H9 (cell line): ENCODE measurements around the gene MADCAM1. TPM values are rescaled to one million over a fixed set of nuclear protein-coding genes. Genes with fewer than 3 reads are reported as not detected.

ENCODE experiments used
- DNase-seq: peaks from one replicate; pipeline ENCODE4 v3.0.0-alpha.2; 2017
- H2AFZ ChIP-seq: one replicate; pipeline ENCODE4 v1.6.1; 2013; ENCODE audit warnings: mild to moderate bottlenecking, low read length, control low read depth, moderate library complexity
- H2AK5ac ChIP-seq: 2 replicates; pipeline ENCODE4 v1.6.1; 2013; ENCODE audit warnings: low read length, control low read depth, mixed read lengths; ENCODE audit not compliant: insufficient read length
- H2BK120ac ChIP-seq: one replicate; pipeline ENCODE4 v1.6.1; 2013; ENCODE audit warnings: low read depth, mild to moderate bottlenecking, low read length, control low read depth, inconsistent platforms; ENCODE audit not compliant: poor library complexity, severe bottlenecking
- H2BK12ac ChIP-seq: 2 replicates; pipeline ENCODE4 v1.6.1; 2013; ENCODE audit warnings: low read length, control low read depth, mixed read lengths, low read depth; ENCODE audit not compliant: insufficient read length
- H2BK15ac ChIP-seq: 2 replicates; pipeline ENCODE4 v1.6.1; 2013; ENCODE audit warnings: low read depth, low read length, control low read depth
- H2BK20ac ChIP-seq: one replicate; pipeline ENCODE4 v1.6.1; 2013; ENCODE audit warnings: low read depth, mild to moderate bottlenecking, low read length, control low read depth, inconsistent platforms; ENCODE audit not compliant: poor library complexity, severe bottlenecking
- H2BK5ac ChIP-seq: 2 replicates; pipeline ENCODE4 v1.6.1; 2013; ENCODE audit warnings: low read length, control low read depth, mixed read lengths; ENCODE audit not compliant: insufficient read length
- H3K14ac ChIP-seq: 2 replicates; pipeline ENCODE4 v1.6.1; 2013; ENCODE audit warnings: low read length, control low read depth; ENCODE audit not compliant: insufficient read depth
- H3K18ac ChIP-seq: 2 replicates; pipeline ENCODE4 v1.6.1; 2013; ENCODE audit warnings: low read depth, mild to moderate bottlenecking, mixed read lengths, low read length, control low read depth; ENCODE audit not compliant: insufficient read length
- H3K23ac ChIP-seq: 2 replicates; pipeline ENCODE4 v1.6.1; 2013; ENCODE audit warnings: low read length, control low read depth, mixed read lengths, low read depth; ENCODE audit not compliant: insufficient read length
- H3K23me2 ChIP-seq: 2 replicates; pipeline ENCODE4 v1.6.1; 2013; ENCODE audit warnings: low read depth, mild to moderate bottlenecking, mixed read lengths, low read length, control low read depth; ENCODE audit not compliant: insufficient read length, poor library complexity, severe bottlenecking
- H3K27ac ChIP-seq: 2 replicates; pipeline ENCODE4 v1.5.1; 2013; ENCODE audit warnings: low read length, control low read depth, mixed read lengths, low read depth; ENCODE audit not compliant: insufficient read length
- H3K27me3 ChIP-seq: 2 replicates; pipeline ENCODE4 v1.6.1; 2013; ENCODE audit warnings: low read length, control low read depth, inconsistent platforms; ENCODE audit not compliant: insufficient read depth
- H3K4ac ChIP-seq: 2 replicates; pipeline ENCODE4 v1.6.1; 2013; ENCODE audit warnings: low read depth, mild to moderate bottlenecking, control low read depth, inconsistent platforms, low read length, moderate library complexity
- H3K4me1 ChIP-seq: 2 replicates; pipeline ENCODE4 v1.6.1; 2013; ENCODE audit warnings: low read length, control low read depth, inconsistent platforms; ENCODE audit not compliant: insufficient read depth
- H3K4me2 ChIP-seq: 2 replicates; pipeline ENCODE4 v1.6.1; 2013; ENCODE audit warnings: low read length, control low read depth, mixed read lengths; ENCODE audit not compliant: insufficient read length, insufficient read depth
- H3K56ac ChIP-seq: 2 replicates; pipeline ENCODE4 v1.6.1; 2013; ENCODE audit warnings: low read depth, mild to moderate bottlenecking, mixed read lengths, low read length, control low read depth; ENCODE audit not compliant: insufficient read length
- H3K79me1 ChIP-seq: 2 replicates; pipeline ENCODE4 v1.6.1; 2013; ENCODE audit warnings: low read depth, mild to moderate bottlenecking, moderate library complexity, low read length, control low read depth, inconsistent platforms; ENCODE audit not compliant: insufficient read depth, poor library complexity, severe bottlenecking
- H3K79me2 ChIP-seq: 2 replicates; pipeline ENCODE4 v1.6.1; 2013; ENCODE audit warnings: low read length, control low read depth, inconsistent platforms; ENCODE audit not compliant: insufficient read depth
- H3K9ac ChIP-seq: 2 replicates; pipeline ENCODE4 v1.6.1; 2013; ENCODE audit warnings: low read length, control low read depth, mixed read lengths; ENCODE audit not compliant: insufficient read length; ENCODE audit errors: extremely low read depth
- H3K9me3 ChIP-seq: one replicate; pipeline ENCODE4 v1.6.1; 2013; ENCODE audit warnings: low read depth, low read length, inconsistent platforms; ENCODE audit not compliant: control insufficient read depth
- H3T11ph ChIP-seq: one replicate; pipeline ENCODE4 v1.6.1; 2013; ENCODE audit warnings: mild to moderate bottlenecking, low read length, control low read depth, inconsistent platforms
- H4K20me1 ChIP-seq: one replicate; pipeline ENCODE4 v1.6.1; 2013; ENCODE audit not compliant: control insufficient read depth, insufficient read length, insufficient read depth
- H4K5ac ChIP-seq: 2 replicates; pipeline ENCODE4 v1.6.1; 2013; ENCODE audit warnings: low read depth, mild to moderate bottlenecking, mixed read lengths, low read length, control low read depth; ENCODE audit not compliant: insufficient read length
- H4K8ac ChIP-seq: replicated peaks from 2 replicates; pipeline ENCODE4 v1.6.1; 2013; ENCODE audit warnings: low read length, control low read depth, mixed read lengths, low read depth; ENCODE audit not compliant: insufficient read length
- H4K91ac ChIP-seq: 2 replicates; pipeline ENCODE4 v1.6.1; 2013; ENCODE audit warnings: low read depth, mild to moderate bottlenecking, moderate library complexity, mixed read lengths, low read length, control low read depth; ENCODE audit not compliant: insufficient read length
- H3K27ac Mint-ChIP-seq, 3 experiments: 2 replicates in 2 of 3; 3 replicates in 1 of 3; pipeline ENCODE4 v1.8.0; 2020 to 2021; ENCODE audit warnings: mixed read lengths in 3 of 3, mild to moderate bottlenecking in 1 of 3, moderate library complexity in 1 of 3
- H3K27me3 Mint-ChIP-seq: 2 replicates; pipeline ENCODE4 v1.8.0; 2021; ENCODE audit warnings: low read depth, mild to moderate bottlenecking, moderate library complexity, mixed read lengths
- H3K36me3 Mint-ChIP-seq, 3 experiments: 2 replicates in 2 of 3; 3 replicates in 1 of 3; pipeline ENCODE4 v1.8.0; 2020 to 2021; ENCODE audit warnings: low read depth in 3 of 3, mixed read lengths in 3 of 3; ENCODE audit not compliant: insufficient read depth in 1 of 3
- H3K4me1 Mint-ChIP-seq, 2 experiments: 2 replicates each; pipeline ENCODE4 v1.8.0; 2020; ENCODE audit warnings: mixed read lengths in 2 of 2
- H3K4me3 Mint-ChIP-seq, 2 experiments: 2 replicates in 1 of 2; 3 replicates in 1 of 2; pipeline ENCODE4 v1.8.0; 2020 to 2021; ENCODE audit warnings: mild to moderate bottlenecking in 2 of 2, mixed read lengths in 2 of 2, moderate library complexity in 1 of 2
- H3K9me3 Mint-ChIP-seq, 2 experiments: 2 replicates in 1 of 2; 3 replicates in 1 of 2; pipeline ENCODE4 v1.8.0; 2020; ENCODE audit warnings: mild to moderate bottlenecking in 2 of 2, mixed read lengths in 2 of 2, moderate library complexity in 1 of 2
- WGBS: extraction: QIAGEN DNeasy Blood & Tissue Kit; methylation state at CpG from one replicate; pipeline ENCODE4 v1.1.7; 2013; ENCODE audit warnings: missing lambda C conversion rate, low lambda C conversion rate, mixed read lengths; ENCODE audit not compliant: insufficient read length; ENCODE audit errors: extremely low coverage; 5-methylcytosine and 5-hydroxymethylcytosine counted together
- total RNA-seq: library from RNA; stranded (reverse); gene quantifications from 2 replicates; pipeline ENCODE4 v1.2.1, GENCODE V29; 2021
- TF ChIP-seq, protein P1 (sequence below): fragments of 200-600 bp; sonication (generic); conservative IDR thresholded peaks from 3 replicates; pipeline ENCODE4 v1.8.0; 2021; ENCODE audit warnings: antibody characterized with exemption, mild to moderate bottlenecking

MADCAM1 gene
- total RNA-seq, 1 experiment from 2014 or later, result 1.2 TPM

- Histone ChIP-seq H3K4me2 (no peak overlapping the region), H4K8ac (no peak overlapping the region)
- no CpG with 5 or more reads among the region's 14 CpGs for WGBS
These were observed 17.3 kb upstream of the MADCAM1 start for GRCh38 chr19:478976-479375.

More at GRCh38 chr19:478976-479375, 17.3 kb upstream of the MADCAM1 start:
- no peak overlapping the region for H2BK15ac ChIP-seq
- H3K9me3 ChIP-seq, result no peaks in the 10 kb centered on the region
- H3K18ac ChIP-seq, result no peak overlapping the region
- H2AFZ ChIP-seq, result no peak overlapping the region
- no peaks in the 10 kb centered on the region for H3K23me2 ChIP-seq
- H2BK20ac ChIP-seq, result no peak overlapping the region
- DNase-seq, result no peak
- H3K4me1 ChIP-seq, result no peaks in the 10 kb centered on the region
- Mint-ChIP-seq H3K4me1 (peaks cover 10 to 15% of the 10 kb centered on the region in 2 experiments), H3K27ac (peak overlapping the region in 1 of 3 experiments; percentile 69; a peak in 1 of 7 replicates), H3K9me3 (peaks cover 16 to 24% of the 10 kb centered on the region in 2 experiments), H3K27me3 (peaks cover 24% of the 10 kb centered on the region), H3K36me3 (peaks cover 2 to 10% (median 5%) of the 10 kb centered on the region in 3 experiments; a peak in 5 of 7 replicates), H3K4me3 (no peak overlapping the region)
- H3K79me2 ChIP-seq, result no peaks in the 10 kb centered on the region
- H4K91ac ChIP-seq, result no peak overlapping the region
- no peak overlapping the region for H3K23ac ChIP-seq
- H4K5ac ChIP-seq, result no peak overlapping the region
- TF ChIP-seq, protein P1, sequence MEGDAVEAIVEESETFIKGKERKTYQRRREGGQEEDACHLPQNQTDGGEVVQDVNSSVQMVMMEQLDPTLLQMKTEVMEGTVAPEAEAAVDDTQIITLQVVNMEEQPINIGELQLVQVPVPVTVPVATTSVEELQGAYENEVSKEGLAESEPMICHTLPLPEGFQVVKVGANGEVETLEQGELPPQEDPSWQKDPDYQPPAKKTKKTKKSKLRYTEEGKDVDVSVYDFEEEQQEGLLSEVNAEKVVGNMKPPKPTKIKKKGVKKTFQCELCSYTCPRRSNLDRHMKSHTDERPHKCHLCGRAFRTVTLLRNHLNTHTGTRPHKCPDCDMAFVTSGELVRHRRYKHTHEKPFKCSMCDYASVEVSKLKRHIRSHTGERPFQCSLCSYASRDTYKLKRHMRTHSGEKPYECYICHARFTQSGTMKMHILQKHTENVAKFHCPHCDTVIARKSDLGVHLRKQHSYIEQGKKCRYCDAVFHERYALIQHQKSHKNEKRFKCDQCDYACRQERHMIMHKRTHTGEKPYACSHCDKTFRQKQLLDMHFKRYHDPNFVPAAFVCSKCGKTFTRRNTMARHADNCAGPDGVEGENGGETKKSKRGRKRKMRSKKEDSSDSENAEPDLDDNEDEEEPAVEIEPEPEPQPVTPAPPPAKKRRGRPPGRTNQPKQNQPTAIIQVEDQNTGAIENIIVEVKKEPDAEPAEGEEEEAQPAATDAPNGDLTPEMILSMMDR, result no peak
- no peak overlapping the region for H2BK12ac ChIP-seq
- no peak overlapping the region for H3K56ac ChIP-seq
- no peak overlapping the region for H3T11ph ChIP-seq
- H3K79me1 ChIP-seq, result no peaks in the 10 kb centered on the region
- H2BK120ac ChIP-seq, result no peak overlapping the region
- no peak overlapping the region for H2AK5ac ChIP-seq
- no peak overlapping the region for H2BK5ac ChIP-seq
- H4K20me1 ChIP-seq, result no peaks in the 10 kb centered on the region
- H3K27me3 ChIP-seq, result no peaks in the 10 kb centered on the region
- H3K27ac ChIP-seq, result no peak overlapping the region
- no peak overlapping the region for H3K14ac ChIP-seq
- H3K9ac ChIP-seq, result no peak overlapping the region
- no peak overlapping the region for H3K4ac ChIP-seq
